NCI-H2227 (cell line): ENCODE measurements around the gene NARS2.
"Not testable (repeated sequence)": the region's sequence is repeated elsewhere in the genome, so short reads cannot be mapped to it uniquely, and the experiment has no call there.

Source experiments
- DNase-seq: peaks from one replicate; lab custom pipeline; 2025; ENCODE audit not compliant: unreplicated experiment; lab: John Stamatoyannopoulos, UW

The NARS2 gene

DNA sequence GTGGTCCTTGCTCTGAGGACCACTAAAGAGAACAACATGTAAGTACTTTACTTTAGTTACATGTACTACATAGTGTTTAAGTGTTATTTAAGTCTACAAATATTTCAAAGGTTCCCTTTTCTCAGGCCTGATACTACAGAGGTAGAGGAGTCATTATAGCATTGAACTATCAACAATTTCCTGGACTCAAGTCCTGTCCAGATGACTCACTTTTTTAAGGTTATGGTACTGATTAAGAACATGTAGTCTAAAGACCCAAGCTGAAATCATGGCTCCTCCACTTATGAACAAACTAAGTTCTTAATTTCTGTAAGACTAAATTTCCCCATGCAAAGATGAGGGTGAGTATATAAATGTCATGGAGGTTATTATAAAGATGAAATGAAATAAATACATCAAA, 74.7 kb downstream of the NARS2 start:
- no peak for DNase-seq

DNA sequence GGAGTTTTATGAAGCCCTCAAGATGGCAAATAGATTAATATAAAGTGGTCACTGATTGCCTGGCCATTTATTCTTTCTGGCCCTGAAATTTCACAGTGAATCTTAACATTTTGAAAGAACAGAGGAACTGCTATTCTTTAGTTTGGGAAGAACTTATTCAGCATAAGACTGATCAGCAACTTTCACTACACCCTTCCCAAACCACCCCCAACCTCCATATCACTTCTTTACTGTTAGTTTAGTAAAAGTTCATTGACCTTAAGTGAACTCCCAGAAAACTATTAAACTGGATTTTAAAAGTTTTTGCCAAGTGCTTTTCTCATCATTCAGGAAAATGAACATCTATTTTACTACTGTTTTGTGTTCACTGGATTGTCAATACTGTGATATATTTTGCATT, 77.4 kb downstream of the NARS2 start:
- no peak for DNase-seq

DNA sequence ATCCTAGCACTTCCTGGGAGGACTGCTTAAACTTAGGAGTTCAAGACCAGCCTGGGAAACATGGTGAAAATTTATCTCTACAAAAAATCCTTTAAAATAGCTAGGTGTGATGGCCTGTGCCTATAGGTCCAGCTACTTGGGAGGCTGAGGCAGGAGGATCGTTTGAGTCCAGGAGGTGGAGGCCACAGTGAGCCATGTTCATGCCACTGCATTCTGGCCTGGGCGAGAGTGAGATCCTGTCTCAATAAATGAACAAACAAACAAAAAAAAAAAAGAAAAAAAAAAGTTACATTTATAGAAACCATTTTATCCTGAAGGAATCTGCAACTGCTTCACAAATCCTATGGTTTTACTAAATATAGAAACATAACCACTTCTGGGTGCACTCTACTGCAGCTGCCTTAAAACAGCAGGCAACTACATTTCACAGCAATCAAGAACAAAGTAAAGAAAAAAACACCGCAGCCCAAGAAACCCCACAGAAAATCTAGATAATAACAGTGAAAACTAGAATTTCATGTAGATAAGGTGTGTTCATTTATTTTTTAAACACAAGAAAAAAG, 81.2 kb downstream of the NARS2 start:
- no peak for DNase-seq

DNA sequence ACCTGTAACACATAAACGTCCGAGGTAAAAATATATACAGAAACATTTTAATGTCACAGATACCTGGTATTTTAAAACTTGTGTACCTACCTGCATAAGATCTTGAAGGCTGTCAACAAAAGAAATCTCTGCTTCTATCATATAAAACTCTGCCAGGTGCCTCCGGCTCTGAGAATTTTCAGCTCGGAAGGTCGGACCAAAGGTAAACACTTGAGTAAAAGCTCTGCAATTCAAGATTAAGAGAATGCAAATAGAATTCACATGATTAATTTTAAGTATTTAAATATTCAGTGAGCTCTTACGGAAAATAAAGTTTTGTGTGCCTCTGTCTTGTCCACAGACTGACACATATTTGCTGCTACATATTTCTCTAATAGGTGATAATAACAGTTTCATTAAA, 81.7 kb downstream of the NARS2 start:
- DNase-seq = no peak

DNA sequence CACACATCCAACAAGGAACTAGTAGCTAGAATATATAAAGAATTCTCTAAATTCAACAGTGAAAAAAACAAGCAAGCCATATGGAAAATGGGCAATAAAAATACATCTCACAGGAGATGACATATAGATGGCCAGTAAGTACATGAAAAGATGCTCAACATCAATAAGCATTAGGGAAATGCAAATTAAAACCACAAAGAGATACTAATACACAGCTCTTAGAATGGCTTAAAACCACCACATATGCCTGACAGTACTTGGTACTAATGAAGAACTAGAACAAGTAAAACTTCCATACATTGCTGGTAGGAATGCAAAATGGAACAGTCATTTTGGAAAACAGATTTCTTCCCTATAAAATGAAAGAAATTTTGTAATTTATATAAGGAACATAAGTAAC, 85.5 kb downstream of the NARS2 start:
- no peak for DNase-seq

DNA sequence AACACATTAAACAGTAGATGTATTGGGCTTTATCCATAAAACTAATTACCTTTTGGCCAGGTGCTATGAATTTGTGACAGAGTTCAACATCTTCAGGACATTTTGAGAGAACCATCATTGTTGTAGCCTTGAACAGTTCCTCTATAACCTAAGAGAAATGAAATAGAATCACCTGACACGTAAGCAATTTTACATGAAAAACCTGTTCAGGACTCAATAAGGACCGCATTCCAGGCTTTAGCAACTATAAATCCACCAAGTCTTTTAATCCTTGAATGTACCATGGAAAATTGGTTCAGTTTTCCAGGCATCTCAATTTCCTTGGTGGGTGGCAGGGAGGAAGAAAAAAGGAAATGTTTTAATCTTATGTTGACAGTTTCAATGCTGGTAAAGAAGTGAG, 96.1 kb downstream of the NARS2 start:
- no peak for DNase-seq

DNA sequence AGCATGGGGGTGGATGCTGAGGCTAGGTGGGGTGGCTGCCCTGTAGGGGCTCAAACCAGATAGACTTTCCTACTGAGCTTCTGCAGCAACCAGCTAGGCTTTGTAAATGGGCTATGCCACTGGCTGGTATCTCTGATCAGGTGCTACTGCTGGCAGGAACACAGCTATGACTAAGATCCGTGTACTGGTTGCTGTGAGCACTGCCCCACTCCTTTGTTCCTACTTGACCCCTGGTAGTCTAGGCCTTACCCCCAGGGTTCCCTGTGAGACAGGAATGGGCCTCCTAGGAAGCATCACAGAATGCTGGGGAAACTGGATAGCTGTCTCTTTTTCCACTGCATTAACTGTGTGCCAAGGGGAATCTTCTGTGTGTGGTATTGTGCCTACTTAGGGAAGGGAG, 98.6 kb downstream of the NARS2 start:
- no peak for DNase-seq

DNA sequence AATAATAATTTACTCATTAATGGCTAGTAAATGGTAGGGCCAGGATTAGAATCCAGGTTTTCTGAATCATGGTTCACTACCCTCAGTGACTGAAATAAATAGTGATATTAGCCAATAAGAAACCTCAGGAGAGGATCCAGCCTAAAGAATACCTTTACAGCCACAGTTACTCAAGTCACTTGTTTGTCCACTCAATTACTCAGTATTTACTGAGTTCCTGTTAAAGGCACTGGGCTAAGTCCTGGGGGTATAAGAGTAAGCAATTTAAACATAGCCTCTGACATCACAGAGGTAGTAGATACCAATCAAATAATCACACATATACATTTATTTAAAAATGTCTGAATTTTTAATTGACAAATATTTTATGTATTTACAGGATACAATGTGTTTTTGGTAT, 100.2 kb downstream of the NARS2 start:
- DNase-seq = no peak

DNA sequence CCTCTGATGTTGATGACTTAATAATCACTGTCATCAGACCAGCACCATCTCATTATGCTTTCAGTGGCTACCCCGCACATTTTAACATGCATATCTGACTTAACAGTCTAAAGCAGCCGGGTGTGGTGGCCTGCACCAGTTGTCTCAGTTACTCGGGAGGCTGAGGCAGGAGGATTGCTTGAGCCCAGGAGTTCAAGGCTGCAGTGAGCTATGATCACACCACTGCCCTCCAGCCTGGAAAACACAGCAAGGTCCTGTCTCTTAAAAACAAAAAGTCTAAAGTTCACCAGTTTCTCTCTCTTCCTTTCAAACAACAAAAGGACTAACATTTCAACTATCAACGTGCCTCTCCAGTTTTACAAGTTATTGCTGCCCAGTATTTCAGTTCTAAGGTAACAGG, 101.8 kb downstream of the NARS2 start:
- DNase-seq = no peak

DNA sequence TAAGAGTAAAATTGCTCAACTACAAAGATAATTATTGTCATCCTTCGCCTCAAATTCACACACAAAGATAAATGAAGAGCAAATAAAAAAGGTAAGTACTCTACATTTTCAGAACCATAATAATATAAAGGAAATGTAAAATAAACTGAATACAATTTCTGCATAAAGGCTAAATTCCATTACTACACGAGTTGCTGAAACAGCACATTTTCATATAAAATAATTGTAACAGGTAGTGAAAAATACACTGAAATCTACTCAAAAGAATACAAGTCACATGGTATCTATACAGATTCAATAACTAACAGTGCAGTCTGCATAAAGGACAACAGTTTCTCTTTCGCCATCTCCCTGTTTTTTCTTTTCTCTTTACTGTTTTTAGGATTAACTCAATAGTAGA, 102.3 kb downstream of the NARS2 start:
- no peak for DNase-seq

DNA sequence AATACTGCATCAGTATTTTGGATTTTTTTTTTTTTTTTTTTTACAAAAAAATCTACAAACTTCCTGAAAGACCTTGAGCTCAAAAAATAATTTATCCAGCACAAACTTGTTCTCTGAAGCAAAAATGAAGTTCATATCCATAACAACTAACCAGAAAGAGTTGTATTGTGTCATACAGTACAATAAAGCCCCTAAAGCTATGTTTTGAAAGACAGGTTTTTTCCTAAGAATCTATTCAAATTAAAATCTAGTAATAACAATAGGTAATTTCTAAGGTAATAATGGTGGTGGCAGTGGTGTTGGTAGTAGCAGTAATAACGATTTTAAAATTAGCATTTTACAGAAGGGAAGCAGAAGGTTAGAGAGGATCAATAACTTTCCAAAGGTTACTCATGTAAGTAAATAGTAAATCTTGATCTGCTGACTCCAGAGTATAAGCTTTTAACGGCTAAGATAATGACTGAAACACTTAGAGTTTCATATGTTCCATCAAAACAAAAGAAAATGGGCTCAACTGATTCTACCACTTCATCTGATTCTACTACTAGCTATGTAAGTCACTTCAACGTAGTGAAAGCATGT, 103.7 kb downstream of the NARS2 start:
- no peak for DNase-seq

DNA sequence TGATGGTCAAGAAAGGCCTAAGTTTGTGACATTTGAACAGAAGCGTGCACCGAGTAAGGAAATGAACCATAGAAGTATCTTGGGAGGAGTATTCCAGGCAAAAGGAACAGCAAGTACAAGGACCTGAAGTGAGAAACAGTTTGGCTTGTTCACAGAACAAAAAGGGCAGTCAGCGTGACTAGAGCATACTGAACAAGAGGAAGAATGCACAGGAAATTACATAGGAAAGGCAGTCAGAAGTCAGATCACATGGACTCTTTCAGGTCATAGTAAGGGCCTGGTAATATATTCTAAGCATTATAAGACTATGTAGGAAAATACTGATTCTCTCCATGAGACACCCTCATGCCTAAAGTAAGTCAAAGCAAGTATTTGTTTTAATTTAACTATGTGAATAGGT, 104.8 kb downstream of the NARS2 start:
- DNase-seq = no peak

DNA sequence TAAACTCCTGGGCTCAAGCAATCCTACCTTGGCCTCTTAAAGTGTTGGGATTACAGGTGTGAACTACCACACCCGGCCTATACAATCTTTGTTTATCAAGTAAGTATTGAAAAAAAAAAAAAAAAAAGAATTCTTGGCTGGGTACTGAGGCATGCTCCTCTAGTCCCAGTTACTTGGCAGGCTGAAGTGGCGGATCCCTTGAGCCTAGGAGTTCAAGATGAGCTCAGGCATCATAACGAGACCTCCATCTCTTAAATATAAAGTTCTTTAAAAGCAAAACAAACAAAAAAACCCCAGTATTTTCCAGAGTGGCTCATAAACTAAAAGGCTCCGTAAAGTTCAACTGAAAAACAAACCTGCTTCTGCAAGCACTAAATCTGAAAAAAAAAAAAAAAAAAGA, 106.7 kb downstream of the NARS2 start:
- DNase-seq = no peak

DNA sequence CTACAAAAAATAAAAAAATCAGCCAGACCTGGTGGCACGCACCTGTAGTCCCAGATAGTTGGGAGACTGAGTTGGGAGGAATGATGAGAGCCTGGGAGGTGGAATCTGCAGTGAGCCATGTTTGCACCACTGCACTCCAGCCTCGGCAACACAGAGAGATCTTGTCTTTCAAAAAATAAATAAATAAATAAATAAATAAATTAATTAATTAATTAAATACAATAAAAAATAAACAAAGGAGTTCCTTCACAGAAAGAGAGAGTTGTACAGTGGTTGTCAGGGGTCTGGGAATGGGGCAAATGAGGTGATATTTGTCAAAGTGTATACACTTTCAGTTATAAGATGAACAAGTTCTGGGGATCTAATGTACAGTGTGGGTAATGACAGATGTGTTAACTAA, 107.3 kb downstream of the NARS2 start:
- DNase-seq = no peak

DNA sequence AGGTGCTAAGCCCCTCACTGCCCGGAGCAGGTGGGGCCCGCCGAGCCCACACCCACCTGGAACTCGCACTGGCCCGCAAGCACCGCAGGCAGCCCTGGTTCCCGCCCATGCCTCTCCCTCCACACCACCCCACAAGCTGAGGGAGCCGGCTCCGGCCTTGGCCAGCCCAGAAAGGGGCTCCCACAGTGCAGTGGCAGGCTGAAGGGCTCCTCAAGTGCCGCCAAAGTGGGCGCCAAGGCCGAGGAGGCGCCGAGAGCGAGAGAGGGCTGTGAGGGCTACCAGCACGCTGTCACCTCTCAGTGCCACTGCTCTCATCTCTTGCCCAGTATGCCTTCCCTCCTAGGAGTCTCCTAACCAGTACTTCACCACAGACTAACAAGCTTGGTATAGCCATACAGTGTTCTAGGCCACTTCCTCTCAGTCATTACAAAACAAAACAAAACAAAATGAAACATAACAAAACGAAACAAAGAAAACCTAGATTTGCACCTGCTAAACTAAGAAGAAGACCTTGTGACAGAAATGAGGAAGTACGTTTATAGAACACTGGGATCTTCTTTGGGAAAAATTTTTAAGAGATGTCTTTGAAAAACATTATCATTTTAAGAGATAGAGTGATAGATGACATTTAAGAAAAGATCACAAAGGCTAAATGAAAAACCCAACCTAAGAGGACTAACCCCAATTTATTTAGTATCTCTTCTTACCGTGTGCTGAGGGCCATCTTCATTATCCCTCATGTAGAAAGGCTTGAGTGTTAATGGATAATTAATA, 109.3 kb downstream of the NARS2 start:
- no peak for DNase-seq

DNA sequence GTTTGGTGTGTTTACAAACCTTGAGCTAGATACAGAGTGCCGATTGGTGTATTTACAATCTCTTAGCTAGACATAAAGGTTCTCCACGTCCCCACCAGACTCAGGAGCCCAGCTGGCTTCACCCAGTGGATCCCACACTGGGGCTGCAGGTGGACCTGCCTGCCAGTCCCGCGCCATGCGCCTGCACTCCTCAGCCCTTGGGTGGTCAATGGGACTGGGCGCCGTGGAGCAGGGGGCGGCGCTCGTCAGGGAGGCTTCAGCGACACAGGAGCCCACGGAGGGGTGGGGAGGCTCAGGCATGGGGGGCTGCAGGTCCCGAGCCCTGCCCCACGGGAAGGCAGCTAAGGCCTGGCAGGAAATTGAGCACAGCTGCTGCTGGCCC, 109.9 kb downstream of the NARS2 start:
- not testable (repeated sequence) for DNase-seq

DNA sequence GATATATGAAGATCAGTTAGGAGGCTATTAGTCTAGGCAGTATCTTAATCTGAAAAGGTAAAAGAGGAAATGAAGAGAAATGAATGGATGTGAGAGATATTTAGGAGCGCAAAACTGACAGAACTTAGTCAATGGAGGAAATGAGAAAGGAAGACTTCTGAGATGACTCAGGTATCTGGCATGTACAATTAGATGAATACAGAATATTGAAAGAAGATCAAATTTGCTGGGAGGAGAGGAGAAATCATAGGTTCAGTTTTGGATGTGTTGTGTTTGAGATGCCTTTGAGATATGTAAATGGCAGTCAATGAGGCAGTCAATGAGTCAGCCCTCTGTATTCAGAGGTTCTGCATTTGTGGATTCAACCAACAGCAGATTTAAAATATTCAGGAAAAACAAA, 114.2 kb downstream of the NARS2 start:
- no peak for DNase-seq

DNA sequence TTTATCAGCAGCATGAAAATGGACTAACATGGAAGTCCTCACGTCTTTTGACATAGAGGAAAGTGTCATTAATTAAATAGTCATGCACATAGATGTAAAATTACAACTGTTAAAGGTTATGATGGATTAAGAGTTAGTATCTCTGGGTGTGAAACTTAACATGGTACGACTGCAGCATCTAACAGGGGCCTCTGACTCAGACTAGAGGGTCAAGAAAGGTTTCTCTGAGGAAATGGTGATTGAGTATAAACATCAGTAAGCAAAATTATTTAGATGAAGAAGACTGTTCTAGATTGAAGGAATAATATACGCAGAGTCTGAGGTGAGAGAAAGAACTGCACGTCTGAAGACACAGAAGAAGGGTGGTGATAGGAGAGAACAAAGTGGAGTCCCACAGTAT, 114.9 kb downstream of the NARS2 start:
- DNase-seq = no peak

DNA sequence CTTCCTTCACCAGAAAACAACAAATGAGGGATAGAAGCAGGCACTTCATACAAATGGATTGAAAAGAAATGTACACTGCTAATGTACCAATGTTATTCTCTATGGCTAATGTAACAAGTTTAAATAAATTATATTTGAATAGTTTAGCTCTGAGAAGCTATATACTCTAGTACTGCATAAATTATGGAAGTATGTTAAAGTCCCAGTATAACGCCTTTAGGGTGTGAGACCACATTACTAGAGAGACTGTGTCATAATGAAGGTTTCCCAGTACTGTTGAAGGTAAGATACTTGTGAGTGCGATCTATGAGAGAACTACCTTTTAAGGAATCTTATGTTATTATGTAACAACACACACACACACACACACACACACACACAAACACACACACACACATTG, 117.2 kb downstream of the NARS2 start:
- DNase-seq = no peak

DNA sequence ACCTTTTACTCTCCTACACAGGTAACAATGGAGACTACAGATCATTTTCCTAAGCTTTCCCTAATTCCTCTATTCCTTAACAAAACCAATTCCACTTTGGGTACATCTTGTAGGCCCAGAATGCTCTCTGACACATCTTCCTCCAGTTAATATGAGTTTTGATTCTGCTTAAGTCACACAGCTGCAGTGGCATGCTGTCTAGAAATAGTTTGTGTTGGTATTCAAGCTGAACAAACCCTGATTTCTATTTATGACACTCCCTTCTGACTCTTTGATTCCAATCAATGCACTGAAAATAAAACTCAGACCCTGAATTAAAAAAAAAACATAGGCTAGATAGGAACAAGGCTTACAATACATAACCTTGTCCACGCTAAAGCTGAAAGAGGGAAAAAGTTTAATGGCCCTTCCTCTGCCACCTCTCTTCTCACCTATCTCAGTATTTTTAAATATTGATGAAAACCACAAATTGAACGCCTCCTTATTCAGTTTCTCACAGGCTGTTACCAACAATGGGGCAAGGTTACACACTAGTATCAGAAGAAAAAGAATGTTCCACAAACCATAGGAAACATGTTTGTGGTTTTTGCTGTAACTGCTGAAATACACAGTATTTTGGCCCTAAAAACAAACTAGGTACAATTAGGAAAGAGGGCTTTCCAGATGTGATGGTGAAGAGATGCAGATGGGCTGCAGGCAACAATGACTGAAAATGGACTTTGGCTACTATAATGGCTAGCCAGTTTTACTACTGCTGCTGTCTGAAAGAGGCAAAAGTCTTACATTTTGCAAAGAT, 121.3 kb downstream of the NARS2 start:
- no peak for DNase-seq

DNA sequence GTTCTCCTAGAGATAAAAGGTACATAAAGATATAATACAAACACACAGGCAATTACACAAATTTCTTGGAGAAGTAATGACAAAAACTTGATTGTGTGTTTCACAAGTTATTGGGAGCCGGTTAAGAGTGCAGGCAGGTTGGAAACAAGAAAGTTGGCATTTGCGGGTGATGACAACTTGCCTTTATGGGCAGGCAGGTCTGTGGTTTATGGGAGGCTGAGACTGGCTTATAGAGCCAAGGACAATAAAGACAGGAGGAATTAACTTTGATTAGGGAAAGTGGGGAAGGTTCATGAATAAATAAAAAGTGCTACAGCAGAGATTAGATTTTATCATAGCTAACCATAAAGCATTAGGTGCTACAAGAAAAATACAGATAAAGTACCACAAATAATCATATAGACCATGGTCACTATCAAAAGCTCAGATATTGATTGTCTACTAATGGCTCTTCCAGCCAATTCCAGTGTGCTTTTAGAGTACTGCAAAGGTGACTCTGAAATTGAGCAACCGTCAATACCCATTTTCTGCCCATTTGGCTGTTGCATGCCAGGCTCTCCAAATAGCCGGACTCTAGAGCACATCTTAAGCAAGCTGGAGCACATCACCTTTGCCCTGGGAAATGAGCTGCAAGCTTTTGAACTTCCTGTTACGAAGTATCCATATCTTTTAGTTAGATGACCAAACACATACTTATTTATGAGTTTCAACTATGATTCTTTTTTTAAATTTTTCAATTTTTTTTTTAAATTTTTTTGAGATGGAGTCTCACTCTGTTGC, 123.1 kb downstream of the NARS2 start:
- DNase-seq = no peak
